Measurements from ENCODE around the gene QPRT.
"Not testable (repeated sequence)": the region's sequence is repeated elsewhere in the genome, so short reads cannot be mapped to it uniquely, and the experiment has no call there.

The QPRT gene

DNA sequence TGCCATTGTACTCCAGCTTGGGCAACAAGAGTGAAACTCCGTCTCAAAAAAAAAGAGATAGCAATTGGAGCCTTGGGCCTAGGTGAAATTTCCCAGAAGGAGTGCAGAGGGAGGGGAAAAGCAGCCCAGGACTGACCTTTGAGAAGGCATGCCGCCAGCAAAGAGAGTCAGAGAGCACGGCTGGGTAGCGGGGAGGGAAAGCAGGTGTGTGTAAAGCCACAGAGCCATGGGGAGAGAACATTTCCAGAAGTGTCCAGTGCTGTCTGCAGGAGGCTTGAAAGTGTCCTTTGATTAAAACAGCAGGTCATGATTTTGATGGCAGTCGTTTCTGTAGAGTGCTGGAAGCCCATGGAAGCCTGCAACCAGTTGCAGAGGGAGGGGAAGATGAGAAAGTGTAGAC is 58.7 kb downstream of the QPRT start:
- Histone ChIP-seq H3K27ac (ENCODE audit: extremely low read depth, low read depth, low read length) (no peak overlapping the region), H3K4me1 (ENCODE audit: control insufficient read depth, insufficient read depth, low read length) (no peaks in the 10 kb centered on the region), H3K9me3 (ENCODE audit: control insufficient read depth, insufficient read depth, low read depth, low read length) (no peaks in the 10 kb centered on the region), H3K4me3 (ENCODE audit: low read depth, low read length) (no peak overlapping the region), H3K36me3 (ENCODE audit: control insufficient read depth in 2 of 2, insufficient read depth in 1 of 2, low read length in 2 of 2) (no peaks in the 10 kb centered on the region)
- TF ChIP-seq ZNF394 (tag by site-specific recombination; IDR thresholded peaks at IDR 0.05; ENCODE audit: borderline replicate concordance) (no peak), ZNF341 (tag by site-specific recombination; IDR thresholded peaks at IDR 0.05; ENCODE audit: low read depth) (0 out of 2 replicates have a peak, but pooled peaks have one; percentile 10)
- ChIA-PET POLR2A (no interaction called here), CTCF (interaction anchor here (0.7 kb wide), 1 partner anchor 14 kb away, joined by 4 read pairs; no protein-coding TSS in a partner anchor)

DNA sequence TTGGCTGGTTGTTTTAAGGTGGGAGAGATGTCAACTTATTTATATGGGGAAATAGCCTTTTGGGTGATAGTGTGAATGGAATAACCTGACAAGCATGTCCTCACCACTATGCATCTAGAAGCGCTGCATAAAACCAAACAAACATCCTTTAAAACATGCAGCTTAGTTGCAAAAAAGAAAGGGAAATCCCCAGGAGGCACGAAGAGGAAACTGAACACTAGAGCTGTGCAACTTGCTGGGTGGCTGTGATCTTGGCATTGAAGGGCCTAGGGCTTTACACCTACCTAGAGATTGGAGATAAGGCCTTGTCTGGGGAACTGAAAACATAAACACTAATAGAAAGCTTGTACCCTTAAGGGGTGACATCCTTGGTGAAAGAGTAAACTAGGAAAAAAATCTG is 59.5 kb downstream of the QPRT start:
- Histone ChIP-seq H3K4me1 (ENCODE audit: control insufficient read depth, insufficient read depth, low read length) (no peaks in the 10 kb centered on the region), H3K4me3 (ENCODE audit: low read depth, low read length) (no peak overlapping the region), H3K36me3 (ENCODE audit: control insufficient read depth in 2 of 2, insufficient read depth in 1 of 2, low read length in 2 of 2) (no peaks in the 10 kb centered on the region), H3K27ac (ENCODE audit: extremely low read depth, low read depth, low read length) (no peak overlapping the region), H3K9me3 (ENCODE audit: control insufficient read depth, insufficient read depth, low read depth, low read length) (no peaks in the 10 kb centered on the region)
- TF ChIP-seq SETDB1 (IDR thresholded peaks at IDR 0.05; ENCODE audit: insufficient read length, low read length) = peak; percentile 34
- TF ChIP-seq ZNF707 (tag by site-specific recombination; IDR thresholded peaks at IDR 0.05) = no peak
- POLR2A ChIA-PET = no interaction called here
- CTCF ChIA-PET = interaction anchor here (0.6 to 1.4 kb wide), 4 partner anchors 9 to 788 kb away, joined by 4 to 10 read pairs (median 4); partner anchors contain the start of gene NFATC2IP

DNA sequence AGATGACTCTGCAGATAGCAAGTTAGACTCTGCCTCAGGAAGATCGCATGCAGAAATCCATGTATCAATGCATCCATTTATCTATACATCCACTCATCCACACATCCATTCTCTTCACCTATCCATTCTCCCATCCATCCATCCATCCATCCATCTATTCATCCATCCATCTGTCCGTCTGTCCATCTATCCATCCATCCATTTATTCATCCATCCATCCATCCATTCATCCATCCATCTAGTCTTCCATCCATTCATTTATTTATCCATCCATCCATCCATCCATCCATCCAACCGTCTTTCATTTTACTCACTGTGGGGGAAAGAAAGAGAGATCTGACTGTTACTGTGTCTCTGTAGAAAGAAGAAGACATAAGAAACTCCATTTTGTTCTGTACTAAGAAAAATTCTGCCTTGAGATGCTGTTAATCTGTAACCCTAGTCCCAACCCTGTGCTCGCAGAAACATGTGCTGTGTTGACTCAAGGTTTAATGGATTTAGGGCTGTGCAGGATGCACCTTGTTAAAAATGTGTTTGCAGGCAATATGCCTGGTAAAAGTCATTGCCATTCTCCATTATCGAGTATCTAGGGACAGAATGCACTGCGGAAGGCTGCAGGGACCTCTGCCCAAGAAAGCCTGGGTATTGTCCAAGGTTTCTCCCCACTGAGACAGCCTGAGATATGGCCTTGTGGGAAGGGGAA is 61.1 kb downstream of the QPRT start:
- H3K4me3 ChIP-seq (ENCODE audit: low read depth, low read length); H3K36me3 ChIP-seq (ENCODE audit: control insufficient read depth in 2 of 2, insufficient read depth in 1 of 2, low read length in 2 of 2); H3K27ac ChIP-seq (ENCODE audit: extremely low read depth, low read depth, low read length); POLR2A ChIA-PET; H3K9me3 ChIP-seq (ENCODE audit: control insufficient read depth, insufficient read depth, low read depth, low read length); H3K4me1 ChIP-seq (ENCODE audit: control insufficient read depth, insufficient read depth, low read length): not testable (repeated sequence)
- CTCF ChIA-PET = interaction anchor here (0.7 to 1.4 kb wide), 2 partner anchors 11 to 49 kb away, joined by 3 to 10 read pairs; no protein-coding TSS in a partner anchor
- peak; percentile 96 for TF ChIP-seq ZBTB17 (tag by site-specific recombination; IDR thresholded peaks at IDR 0.05)
- peak; percentile 97 for TF ChIP-seq ZNF366 (tag by site-specific recombination; conservative IDR thresholded peaks at IDR 0.05)

DNA sequence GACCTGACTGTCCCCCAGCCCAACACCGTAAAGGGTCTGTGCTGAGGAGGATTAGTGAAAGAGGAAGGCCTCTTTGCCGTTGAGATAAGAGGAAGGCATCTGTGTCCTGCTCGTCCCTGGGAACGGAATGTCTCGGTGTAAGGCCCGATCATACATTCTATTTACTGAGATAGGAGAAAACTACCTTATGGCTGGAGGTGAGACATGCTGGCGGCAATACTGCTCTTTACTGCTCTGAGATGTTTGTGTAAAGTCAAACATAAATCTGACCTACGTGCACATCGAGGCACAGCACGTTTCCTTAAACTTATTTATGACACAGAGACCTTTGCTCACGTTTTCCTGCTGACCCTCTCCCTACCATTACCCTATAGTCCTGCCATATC is 61.6 kb downstream of the QPRT start:
- TF ChIP-seq ZNF530 (tag by site-specific recombination; IDR thresholded peaks at IDR 0.05; ENCODE audit: low read depth) = peak; percentile 43; the same call in 1 of the 2 replicates
- H3K4me1 ChIP-seq (ENCODE audit: control insufficient read depth, insufficient read depth, low read length); H3K27ac ChIP-seq (ENCODE audit: extremely low read depth, low read depth, low read length); H3K9me3 ChIP-seq (ENCODE audit: control insufficient read depth, insufficient read depth, low read depth, low read length); H3K4me3 ChIP-seq (ENCODE audit: low read depth, low read length); POLR2A ChIA-PET; H3K36me3 ChIP-seq (ENCODE audit: control insufficient read depth in 2 of 2, insufficient read depth in 1 of 2, low read length in 2 of 2): not testable (repeated sequence)
- CTCF ChIA-PET = interaction anchor here (1.4 kb wide), 1 partner anchor 10 kb away, joined by 5 read pairs; no protein-coding TSS in a partner anchor

DNA sequence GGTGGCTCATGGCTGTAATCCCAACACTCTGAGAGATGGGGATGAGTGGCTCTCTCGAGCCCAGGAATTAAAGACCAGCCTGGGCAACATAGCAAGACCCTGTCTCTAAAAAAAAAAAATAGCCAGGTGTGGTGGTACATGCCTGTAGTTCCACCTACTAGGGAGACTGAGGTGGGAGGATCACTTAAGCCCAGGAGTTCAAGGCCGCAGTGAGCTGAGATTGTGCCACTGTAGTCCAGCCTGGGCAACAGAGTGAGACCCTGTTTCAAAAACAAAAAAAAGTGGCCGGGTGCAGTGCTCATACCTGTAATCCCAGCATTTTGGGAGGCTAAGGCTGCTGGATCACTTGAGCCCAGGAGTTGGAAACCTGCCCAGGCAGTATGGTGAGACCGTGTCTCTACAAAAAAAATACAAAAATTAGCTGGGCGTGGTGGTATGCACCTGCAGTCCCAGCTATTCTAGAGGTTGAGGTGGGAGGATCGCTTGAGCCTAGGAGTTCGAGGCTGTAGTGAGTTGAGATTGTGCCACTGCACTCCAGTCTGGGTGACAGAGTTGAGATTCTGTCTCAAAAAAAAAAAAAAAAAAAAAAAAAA is 63.8 kb downstream of the QPRT start:
- Histone ChIP-seq H3K27ac (ENCODE audit: extremely low read depth, low read depth, low read length) (no peak overlapping the region), H3K9me3 (ENCODE audit: control insufficient read depth, insufficient read depth, low read depth, low read length) (no peaks in the 10 kb centered on the region), H3K36me3 (ENCODE audit: control insufficient read depth in 2 of 2, insufficient read depth in 1 of 2, low read length in 2 of 2) (no peaks in the 10 kb centered on the region), H3K4me1 (ENCODE audit: control insufficient read depth, insufficient read depth, low read length) (no peaks in the 10 kb centered on the region), H3K4me3 (ENCODE audit: low read depth, low read length) (no peak overlapping the region)
- TF ChIP-seq ZNF121 (tag by site-specific recombination; IDR thresholded peaks at IDR 0.05) (peak; percentile 64), ZNF623 (tag by site-specific recombination; IDR thresholded peaks at IDR 0.05) (no peak)
- ChIA-PET CTCF (interaction anchor here (1.6 kb wide), 1 partner anchor 13 kb away, joined by 8 read pairs; no protein-coding TSS in a partner anchor), POLR2A (interaction anchor here (0.7 kb wide), 1 partner anchor 63 kb away, joined by 3 read pairs; no protein-coding TSS in a partner anchor)

DNA sequence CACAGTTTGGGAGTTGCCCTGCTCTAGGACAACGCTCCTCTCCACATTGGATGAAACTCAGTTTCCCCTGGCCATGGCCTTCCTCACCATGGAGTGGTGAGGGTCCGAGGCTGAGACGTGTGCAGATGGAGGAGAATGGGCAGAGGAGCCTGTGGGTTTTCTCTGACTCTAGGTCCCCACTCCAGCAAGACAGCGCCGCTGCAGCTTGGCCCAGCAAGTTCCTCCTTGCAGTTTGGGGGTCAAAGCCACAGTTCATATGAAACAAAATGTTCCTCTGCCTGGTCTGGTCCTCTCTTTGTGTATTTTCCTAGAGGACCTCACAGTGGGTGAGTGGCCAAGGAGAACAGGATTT is 64.5 kb downstream of the QPRT start:
- H3K4me1 ChIP-seq (ENCODE audit: control insufficient read depth, insufficient read depth, low read length) = no peaks in the 10 kb centered on the region
- no peaks in the 10 kb centered on the region for H3K36me3 ChIP-seq (ENCODE audit: control insufficient read depth in 2 of 2, insufficient read depth in 1 of 2, low read length in 2 of 2)
- no peak for TF ChIP-seq ZNF155 (tag by site-specific recombination; IDR thresholded peaks at IDR 0.05)
- no peak for TF ChIP-seq ZNF658 (tag by site-specific recombination; IDR thresholded peaks at IDR 0.05)
- TF ChIP-seq ZNF555 (tag by site-specific recombination; conservative IDR thresholded peaks at IDR 0.05) = no peak
- no peak for TF ChIP-seq ZNF140 (tag by site-specific recombination; IDR thresholded peaks at IDR 0.05)
- no peak for TF ChIP-seq ZNF777 (tag by site-specific recombination; IDR thresholded peaks at IDR 0.05; ENCODE audit: borderline replicate concordance)
- TF ChIP-seq ZNF16 (tag by site-specific recombination; IDR thresholded peaks at IDR 0.05; ENCODE audit: low read depth) = no peak
- TF ChIP-seq ZNF677 (tag by site-specific recombination; IDR thresholded peaks at IDR 0.05) = no peak
- no peak for TF ChIP-seq ZNF585B (tag by site-specific recombination; IDR thresholded peaks at IDR 0.05)
- H3K9me3 ChIP-seq (ENCODE audit: control insufficient read depth, insufficient read depth, low read depth, low read length) = no peaks in the 10 kb centered on the region
- ChIA-PET CTCF (interaction anchor here (1.6 kb wide), 1 partner anchor 14 kb away, joined by 8 read pairs; no protein-coding TSS in a partner anchor), POLR2A (interaction anchor here (0.7 kb wide), 1 partner anchor 64 kb away, joined by 3 read pairs; no protein-coding TSS in a partner anchor)
- no peak overlapping the region for H3K4me3 ChIP-seq (ENCODE audit: low read depth, low read length)
- H3K27ac ChIP-seq (ENCODE audit: extremely low read depth, low read depth, low read length) = no peak overlapping the region
